ENCODE measurements around the gene ARHGAP40.

ARHGAP40 gene

GRCh38 chr20:38665506-38666285 lies 64.1 kb downstream of the ARHGAP40 start:
- H3K4me3 ChIP-seq (ENCODE audit: low read length), result no peak overlapping the region
- no peaks in the 10 kb centered on the region for H3K36me3 ChIP-seq (ENCODE audit: control insufficient read depth, insufficient read depth, low read length)
- no peaks in the 10 kb centered on the region for H3K4me1 ChIP-seq (ENCODE audit: control insufficient read depth, insufficient read depth, low read length)
- no peak overlapping the region for H3K27ac ChIP-seq (ENCODE audit: low read depth, low read length)
- peaks cover 4% of the 10 kb centered on the region for H3K27me3 ChIP-seq (ENCODE audit: control insufficient read depth, insufficient read depth, low read length)
- no peak overlapping the region for H3K9ac ChIP-seq (ENCODE audit: low read length)

- Histone ChIP-seq H3K27ac (ENCODE audit: low read depth, low read length) (no peak overlapping the region), H3K36me3 (ENCODE audit: control insufficient read depth, insufficient read depth, low read length) (no peaks in the 10 kb centered on the region), H3K27me3 (ENCODE audit: control insufficient read depth, insufficient read depth, low read length) (peaks cover 7% of the 10 kb centered on the region), H3K4me3 (ENCODE audit: low read length) (no peak overlapping the region), H3K4me1 (ENCODE audit: control insufficient read depth, insufficient read depth, low read length) (no peaks in the 10 kb centered on the region), H3K9ac (ENCODE audit: low read length) (no peak overlapping the region)
Observed at GRCh38 chr20:38667417-38667956, 65.9 kb downstream of the ARHGAP40 start.

- H3K27ac ChIP-seq (ENCODE audit: low read depth, low read length), result no peak overlapping the region
- no peaks in the 10 kb centered on the region for H3K36me3 ChIP-seq (ENCODE audit: control insufficient read depth, insufficient read depth, low read length)
- H3K9ac ChIP-seq (ENCODE audit: low read length), result no peak overlapping the region
- no peak overlapping the region for H3K4me3 ChIP-seq (ENCODE audit: low read length)
- no peaks in the 10 kb centered on the region for H3K4me1 ChIP-seq (ENCODE audit: control insufficient read depth, insufficient read depth, low read length)
- H3K27me3 ChIP-seq (ENCODE audit: control insufficient read depth, insufficient read depth, low read length), result peaks cover 14% of the 10 kb centered on the region
Observed at GRCh38 chr20:38669688-38670087, 68.1 kb downstream of the ARHGAP40 start.

GRCh38 chr20:38670786-38671185 lies 69.2 kb downstream of the ARHGAP40 start:
- no peak overlapping the region for H3K27ac ChIP-seq (ENCODE audit: low read depth, low read length)
- no peak overlapping the region for H3K4me3 ChIP-seq (ENCODE audit: low read length)
- H3K27me3 ChIP-seq (ENCODE audit: control insufficient read depth, insufficient read depth, low read length), result peaks cover 14% of the 10 kb centered on the region
- no peaks in the 10 kb centered on the region for H3K4me1 ChIP-seq (ENCODE audit: control insufficient read depth, insufficient read depth, low read length)
- H3K36me3 ChIP-seq (ENCODE audit: control insufficient read depth, insufficient read depth, low read length), result no peaks in the 10 kb centered on the region
- no peak overlapping the region for H3K9ac ChIP-seq (ENCODE audit: low read length)

- H3K27ac ChIP-seq (ENCODE audit: low read depth, low read length), result no peak overlapping the region
- peaks cover 14% of the 10 kb centered on the region for H3K27me3 ChIP-seq (ENCODE audit: control insufficient read depth, insufficient read depth, low read length)
- H3K36me3 ChIP-seq (ENCODE audit: control insufficient read depth, insufficient read depth, low read length), result no peaks in the 10 kb centered on the region
- H3K4me1 ChIP-seq (ENCODE audit: control insufficient read depth, insufficient read depth, low read length), result no peaks in the 10 kb centered on the region
- H3K9ac ChIP-seq (ENCODE audit: low read length), result no peak overlapping the region
- H3K4me3 ChIP-seq (ENCODE audit: low read length), result no peak overlapping the region
Observed at GRCh38 chr20:38671186-38671585, 69.6 kb downstream of the ARHGAP40 start.

GRCh38 chr20:38671701-38672292 lies 70.2 kb downstream of the ARHGAP40 start:
- Histone ChIP-seq H3K4me1 (ENCODE audit: control insufficient read depth, insufficient read depth, low read length) (no peaks in the 10 kb centered on the region), H3K9ac (ENCODE audit: low read length) (no peak overlapping the region), H3K4me3 (ENCODE audit: low read length) (no peak overlapping the region), H3K27ac (ENCODE audit: low read depth, low read length) (no peak overlapping the region), H3K27me3 (ENCODE audit: control insufficient read depth, insufficient read depth, low read length) (peaks cover 14% of the 10 kb centered on the region), H3K36me3 (ENCODE audit: control insufficient read depth, insufficient read depth, low read length) (no peaks in the 10 kb centered on the region)

- Histone ChIP-seq H3K9ac (ENCODE audit: low read length) (no peak overlapping the region), H3K4me3 (ENCODE audit: low read length) (no peak overlapping the region), H3K27me3 (ENCODE audit: control insufficient read depth, insufficient read depth, low read length) (peaks cover 14% of the 10 kb centered on the region), H3K27ac (ENCODE audit: low read depth, low read length) (no peak overlapping the region), H3K36me3 (ENCODE audit: control insufficient read depth, insufficient read depth, low read length) (no peaks in the 10 kb centered on the region), H3K4me1 (ENCODE audit: control insufficient read depth, insufficient read depth, low read length) (no peaks in the 10 kb centered on the region)
Observed at GRCh38 chr20:38672504-38672903, 70.9 kb downstream of the ARHGAP40 start.

GRCh38 chr20:38673261-38673660 lies 71.7 kb downstream of the ARHGAP40 start:
- H3K27me3 ChIP-seq (ENCODE audit: control insufficient read depth, insufficient read depth, low read length), result peaks cover 14% of the 10 kb centered on the region
- H3K4me1 ChIP-seq (ENCODE audit: control insufficient read depth, insufficient read depth, low read length), result no peaks in the 10 kb centered on the region
- no peak overlapping the region for H3K9ac ChIP-seq (ENCODE audit: low read length)
- H3K4me3 ChIP-seq (ENCODE audit: low read length), result no peak overlapping the region
- no peak overlapping the region for H3K27ac ChIP-seq (ENCODE audit: low read depth, low read length)
- no peaks in the 10 kb centered on the region for H3K36me3 ChIP-seq (ENCODE audit: control insufficient read depth, insufficient read depth, low read length)

- Histone ChIP-seq H3K9ac (ENCODE audit: low read length) (no peak overlapping the region), H3K4me1 (ENCODE audit: control insufficient read depth, insufficient read depth, low read length) (no peaks in the 10 kb centered on the region), H3K36me3 (ENCODE audit: control insufficient read depth, insufficient read depth, low read length) (no peaks in the 10 kb centered on the region), H3K27ac (ENCODE audit: low read depth, low read length) (no peak overlapping the region), H3K4me3 (ENCODE audit: low read length) (peak overlapping the region; percentile 51), H3K27me3 (ENCODE audit: control insufficient read depth, insufficient read depth, low read length) (peaks cover 14% of the 10 kb centered on the region)
Observed at GRCh38 chr20:38673725-38674091, 72.1 kb downstream of the ARHGAP40 start.

GRCh38 chr20:38674092-38674764 lies 72.6 kb downstream of the ARHGAP40 start:
- Histone ChIP-seq H3K27me3 (ENCODE audit: control insufficient read depth, insufficient read depth, low read length) (peaks cover 14% of the 10 kb centered on the region), H3K27ac (ENCODE audit: low read depth, low read length) (no peak overlapping the region), H3K4me1 (ENCODE audit: control insufficient read depth, insufficient read depth, low read length) (no peaks in the 10 kb centered on the region), H3K36me3 (ENCODE audit: control insufficient read depth, insufficient read depth, low read length) (no peaks in the 10 kb centered on the region), H3K9ac (ENCODE audit: low read length) (no peak overlapping the region), H3K4me3 (ENCODE audit: low read length) (peak overlapping the region; percentile 51)

- no peaks in the 10 kb centered on the region for H3K36me3 ChIP-seq (ENCODE audit: control insufficient read depth, insufficient read depth, low read length)
- H3K4me3 ChIP-seq (ENCODE audit: low read length), result no peak overlapping the region
- H3K27ac ChIP-seq (ENCODE audit: low read depth, low read length), result no peak overlapping the region
- H3K27me3 ChIP-seq (ENCODE audit: control insufficient read depth, insufficient read depth, low read length), result peaks cover 14% of the 10 kb centered on the region
- no peaks in the 10 kb centered on the region for H3K4me1 ChIP-seq (ENCODE audit: control insufficient read depth, insufficient read depth, low read length)
- no peak overlapping the region for H3K9ac ChIP-seq (ENCODE audit: low read length)
Observed at GRCh38 chr20:38674765-38675133, 73.1 kb downstream of the ARHGAP40 start.

- no peak overlapping the region for H3K27ac ChIP-seq (ENCODE audit: low read depth, low read length)
- H3K4me3 ChIP-seq (ENCODE audit: low read length), result no peak overlapping the region
- H3K27me3 ChIP-seq (ENCODE audit: control insufficient read depth, insufficient read depth, low read length), result peaks cover 12% of the 10 kb centered on the region
- no peaks in the 10 kb centered on the region for H3K36me3 ChIP-seq (ENCODE audit: control insufficient read depth, insufficient read depth, low read length)
- no peak overlapping the region for H3K9ac ChIP-seq (ENCODE audit: low read length)
- no peaks in the 10 kb centered on the region for H3K4me1 ChIP-seq (ENCODE audit: control insufficient read depth, insufficient read depth, low read length)
Observed at GRCh38 chr20:38676576-38676975, 75.0 kb downstream of the ARHGAP40 start.

All from rectal smooth muscle tissue (tissue), 1 donor.